ENCODE measurements around the gene ABHD2.

- TF ChIP-seq, protein P1, sequence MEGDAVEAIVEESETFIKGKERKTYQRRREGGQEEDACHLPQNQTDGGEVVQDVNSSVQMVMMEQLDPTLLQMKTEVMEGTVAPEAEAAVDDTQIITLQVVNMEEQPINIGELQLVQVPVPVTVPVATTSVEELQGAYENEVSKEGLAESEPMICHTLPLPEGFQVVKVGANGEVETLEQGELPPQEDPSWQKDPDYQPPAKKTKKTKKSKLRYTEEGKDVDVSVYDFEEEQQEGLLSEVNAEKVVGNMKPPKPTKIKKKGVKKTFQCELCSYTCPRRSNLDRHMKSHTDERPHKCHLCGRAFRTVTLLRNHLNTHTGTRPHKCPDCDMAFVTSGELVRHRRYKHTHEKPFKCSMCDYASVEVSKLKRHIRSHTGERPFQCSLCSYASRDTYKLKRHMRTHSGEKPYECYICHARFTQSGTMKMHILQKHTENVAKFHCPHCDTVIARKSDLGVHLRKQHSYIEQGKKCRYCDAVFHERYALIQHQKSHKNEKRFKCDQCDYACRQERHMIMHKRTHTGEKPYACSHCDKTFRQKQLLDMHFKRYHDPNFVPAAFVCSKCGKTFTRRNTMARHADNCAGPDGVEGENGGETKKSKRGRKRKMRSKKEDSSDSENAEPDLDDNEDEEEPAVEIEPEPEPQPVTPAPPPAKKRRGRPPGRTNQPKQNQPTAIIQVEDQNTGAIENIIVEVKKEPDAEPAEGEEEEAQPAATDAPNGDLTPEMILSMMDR (IDR thresholded peaks at IDR 0.05; ENCODE audit: low read depth, low read length, poor library complexity, severe bottlenecking), result no peak
- no peak for TF ChIP-seq EZH2phosphoT487 (IDR thresholded peaks at IDR 0.05; ENCODE audit: borderline replicate concordance, low read length)
Observed at GRCh38 chr15:89131731-89132130, 43.5 kb downstream of the ABHD2 start.

All from DOHH2 (cell line).